COR-L47 (cell line): ENCODE results near the gene SERF2.
A peak's percentile ranks its signal among the peaks of the same experiment; 100 is the strongest.
"Not testable (repeated sequence)": the region's sequence is repeated elsewhere in the genome, so short reads cannot be mapped to it uniquely, and the experiment has no call there.

Experiments used
- DNase-seq: peaks from one replicate; lab custom pipeline; 2025; lab: John Stamatoyannopoulos, UW

Gene SERF2

DNA sequence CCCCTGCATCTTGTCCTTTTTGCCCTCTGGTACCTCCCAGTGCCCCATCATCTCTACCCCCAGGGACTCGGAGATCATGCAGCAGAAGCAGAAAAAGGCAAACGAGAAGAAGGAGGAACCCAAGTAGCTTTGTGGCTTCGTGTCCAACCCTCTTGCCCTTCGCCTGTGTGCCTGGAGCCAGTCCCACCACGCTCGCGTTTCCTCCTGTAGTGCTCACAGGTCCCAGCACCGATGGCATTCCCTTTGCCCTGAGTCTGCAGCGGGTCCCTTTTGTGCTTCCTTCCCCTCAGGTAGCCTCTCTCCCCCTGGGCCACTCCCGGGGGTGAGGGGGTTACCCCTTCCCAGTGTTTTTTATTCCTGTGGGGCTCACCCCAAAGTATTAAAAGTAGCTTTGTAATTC is 1.5 kb downstream of the SERF2 start:
- no peak for DNase-seq

- no peak for DNase-seq
Measured at GRCh38 chr15:43794269-43795037, 2.3 kb downstream of the SERF2 start.

- no peak for DNase-seq
Measured at GRCh38 chr15:43795197-43795596, 3.1 kb downstream of the SERF2 start.

DNA sequence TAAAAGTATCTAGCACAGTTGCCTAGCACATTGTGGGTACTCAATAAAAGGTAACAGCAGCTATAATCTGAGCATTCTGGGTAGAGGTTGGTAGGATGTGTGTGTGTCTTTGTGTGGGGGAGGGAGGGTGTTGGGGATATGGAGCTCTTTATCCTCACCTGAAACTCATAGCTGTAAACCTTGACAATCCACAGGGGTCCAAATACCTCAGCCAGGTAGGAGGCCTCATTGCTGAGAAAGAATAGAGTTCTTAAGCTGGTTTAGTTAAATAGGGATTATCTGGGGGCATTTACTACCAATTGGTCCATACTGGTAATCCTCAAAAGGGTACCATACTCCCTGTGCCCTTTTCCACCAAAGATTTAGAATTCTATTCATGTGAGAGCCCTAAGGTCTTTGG is 3.9 kb downstream of the SERF2 start:
- no peak for DNase-seq

DNA sequence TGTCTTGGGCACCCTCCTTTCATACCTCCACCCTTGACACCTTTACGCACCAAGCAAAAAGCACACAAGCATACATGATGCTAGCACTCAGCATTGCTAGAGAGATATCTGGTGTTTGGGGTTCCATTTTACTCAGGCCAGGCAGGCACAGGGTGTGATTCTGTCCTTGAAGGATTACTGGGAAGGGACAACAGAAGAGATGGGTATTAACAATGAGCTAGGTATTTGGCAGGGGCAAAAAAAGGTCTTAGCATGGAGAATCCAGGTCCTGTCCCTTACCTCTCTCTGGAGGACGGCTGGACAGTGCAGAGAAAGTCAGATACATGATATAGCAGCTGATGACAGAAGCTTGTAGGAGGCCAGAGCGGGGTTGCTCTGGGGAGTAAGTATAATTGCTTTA is 4.4 kb downstream of the SERF2 start:
- no peak for DNase-seq

GRCh38 chr15:43799209-43799944 is 7.3 kb downstream of the SERF2 start:
- DNase-seq = peak; percentile 61

- no peak for DNase-seq
Measured at GRCh38 chr15:43799945-43800285, 7.8 kb downstream of the SERF2 start, which contains the start of gene SERINC4. Gene SERINC4 (minus strand): TSS chr15:43800220. CDS start chr15:43799986, 234 bp downstream.

DNA sequence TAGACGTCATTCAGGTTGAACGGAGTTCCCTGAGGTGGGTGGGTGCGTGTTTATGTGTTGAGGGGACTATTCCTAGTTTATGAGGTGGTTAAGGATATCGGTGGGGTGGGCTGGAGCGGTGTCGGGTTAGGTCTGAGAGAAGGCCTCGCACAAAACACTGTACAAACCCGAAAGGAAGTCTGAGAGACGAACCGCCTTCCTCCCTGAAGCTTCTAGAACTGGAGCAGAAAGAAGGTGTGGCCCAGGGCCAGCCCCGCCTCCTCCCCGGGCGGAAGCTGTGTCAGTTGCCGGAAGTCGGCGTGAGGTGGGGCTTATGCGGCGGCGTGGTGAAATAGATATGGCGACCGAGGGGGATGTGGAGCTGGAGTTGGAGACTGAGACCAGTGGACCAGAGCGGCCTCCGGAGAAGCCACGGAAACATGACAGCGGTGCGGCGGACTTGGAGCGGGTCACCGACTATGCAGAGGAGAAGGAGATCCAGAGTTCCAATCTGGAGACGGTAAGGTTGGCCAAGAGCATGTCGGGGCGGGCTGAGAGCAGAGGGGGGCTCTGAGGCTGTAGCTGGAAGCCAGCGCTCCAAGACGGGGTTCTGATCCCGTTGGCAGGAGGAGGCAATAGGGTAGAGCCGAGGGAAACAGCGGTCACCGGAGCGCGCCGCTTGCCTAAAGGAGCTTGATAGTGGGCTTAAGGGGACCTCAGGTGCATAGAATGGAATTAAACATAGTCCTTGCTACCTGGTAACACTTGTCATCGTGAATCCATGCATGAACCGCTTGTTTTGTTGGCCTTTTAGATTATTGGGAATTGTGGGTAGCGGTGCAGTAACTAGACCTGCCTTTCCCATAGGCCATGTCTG is 8.4 kb downstream of the SERF2 start, which contains the start of gene HYPK:
HYPK (plus strand) TSS at position 314 of the 856 bp plus-strand sequence; CDS start at position 338, 24 bp downstream.
- peak; percentile 88 for DNase-seq

- DNase-seq = not testable (repeated sequence)
Measured at GRCh38 chr15:43802676-43803075, 10.6 kb downstream of the SERF2 start.

GRCh38 chr15:43808435-43808950 is 16.4 kb downstream of the SERF2 start:
- no peak for DNase-seq

GRCh38 chr15:43808960-43809678 is 17.0 kb downstream of the SERF2 start:
- DNase-seq = no peak

DNA sequence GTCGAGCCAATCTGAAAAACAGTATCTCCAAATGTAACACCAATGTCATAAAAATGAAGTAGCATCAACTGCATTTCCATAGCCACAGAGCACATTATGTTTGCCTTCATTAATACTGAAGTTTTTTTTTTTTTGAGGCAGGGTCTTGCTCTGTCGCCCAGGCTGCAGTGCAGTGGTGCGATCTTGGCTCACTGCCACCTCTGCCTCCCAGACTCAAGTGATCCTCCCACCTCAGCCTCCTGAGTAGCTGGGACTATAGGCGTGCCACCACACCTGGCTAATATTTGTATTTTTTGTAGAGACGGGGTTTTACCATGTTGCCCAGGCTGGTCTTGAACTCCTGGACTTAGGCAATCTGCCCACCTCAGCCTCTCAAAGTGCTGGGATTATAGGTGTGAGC is 22.9 kb downstream of the SERF2 start:
- not testable (repeated sequence) for DNase-seq

GRCh38 chr15:43821505-43821904 is 29.4 kb downstream of the SERF2 start:
- DNase-seq = no peak

DNA sequence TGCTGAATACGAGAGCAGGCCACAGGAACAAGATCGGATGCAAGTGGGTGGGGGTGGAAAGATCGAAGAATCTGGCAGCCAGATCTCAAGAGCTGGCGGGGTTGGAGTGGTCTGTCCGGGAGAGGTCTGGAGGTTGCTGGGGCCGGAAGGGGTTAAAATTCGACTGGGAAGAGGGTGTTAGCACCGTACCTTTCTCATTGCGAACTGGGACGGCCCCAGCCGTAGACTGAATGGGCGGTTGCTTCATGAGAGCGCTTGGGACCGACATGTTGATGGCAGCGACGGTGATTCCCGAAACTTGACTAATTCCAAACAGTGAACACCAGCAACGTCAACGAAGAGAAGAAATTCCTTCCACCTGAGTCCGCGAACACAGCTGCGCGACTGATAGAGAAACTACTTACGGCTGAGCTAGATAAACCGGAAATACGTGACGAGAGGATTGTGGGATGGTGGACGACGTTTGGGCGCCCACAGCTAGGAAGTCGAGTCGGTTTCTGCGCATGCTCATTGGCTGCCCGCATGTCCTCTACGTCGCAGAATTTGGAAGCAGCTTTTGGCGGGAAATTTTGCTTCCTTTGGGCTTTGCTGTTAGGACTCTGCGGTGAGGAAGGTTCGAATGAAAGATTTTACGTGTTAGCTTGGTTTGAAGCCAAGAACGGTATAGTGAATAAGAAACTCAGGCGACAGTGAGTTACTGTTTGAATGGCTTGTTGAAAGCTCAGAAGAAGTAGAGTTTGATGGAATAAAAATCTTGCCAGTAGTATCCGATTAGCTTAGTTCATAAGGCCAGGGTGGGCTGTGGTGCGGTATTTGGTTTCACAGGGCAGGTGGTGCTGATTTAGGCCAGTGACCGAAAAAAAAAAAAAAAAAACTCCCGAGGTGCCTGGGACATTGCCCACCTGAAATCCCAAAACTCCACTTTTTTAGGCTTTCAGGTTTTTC is 32.5 kb downstream of the SERF2 start, which contains the start of gene MFAP1:
MFAP1 (minus strand) TSS at position 389 of the 945 bp plus-strand sequence; CDS start at position 268, 121 bp downstream.
- DNase-seq = peak; percentile 98

DNA sequence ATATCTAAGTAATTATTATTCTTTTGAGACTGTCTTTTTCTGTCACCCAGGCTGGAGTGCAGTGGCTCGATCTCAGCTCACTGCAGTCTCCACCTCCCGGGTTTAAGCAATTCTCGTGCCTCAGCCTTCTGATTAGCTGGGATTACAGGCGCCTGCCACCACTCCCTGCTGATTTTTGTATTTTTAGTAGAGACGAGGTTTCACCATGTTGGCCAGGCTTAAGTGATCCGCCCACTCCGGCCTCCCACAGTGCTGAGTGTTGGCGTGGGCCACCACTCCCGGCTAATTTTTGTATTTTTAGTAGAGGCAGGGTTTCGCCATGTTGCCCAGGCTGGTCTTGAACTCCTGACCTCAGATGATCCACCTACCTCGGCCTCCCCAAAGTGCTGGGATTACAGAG is 33.2 kb downstream of the SERF2 start:
- DNase-seq = not testable (repeated sequence)

- DNase-seq = no peak
Measured at GRCh38 chr15:43826029-43826507, 33.9 kb downstream of the SERF2 start.

GRCh38 chr15:43826508-43827341 is 34.6 kb downstream of the SERF2 start, which contains the start of gene WDR76:
Gene WDR76 (plus strand): TSS chr15:43827002. CDS start chr15:43827033, 31 bp downstream.
- peak; percentile 90 for DNase-seq

GRCh38 chr15:43828061-43828657 is 36.0 kb downstream of the SERF2 start:
- DNase-seq = no peak
